Activated CD8-positive, alpha-beta memory T cell treated with anti-CD3 and anti-CD28 coated beads, Interleukin-2, amount 50 U/mL, for 24 hours (primary cell): Measurements from ENCODE around the gene RNASEH2C.
"Not testable (repeated sequence)": the region's sequence is repeated elsewhere in the genome, so short reads cannot be mapped to it uniquely, and the experiment has no call there.

Source experiments
- DNase-seq: peaks from one replicate; pipeline ENCODE4 v3.0.0-alpha.2; 2020; ENCODE audit errors: extremely low read depth

Gene RNASEH2C

DNA sequence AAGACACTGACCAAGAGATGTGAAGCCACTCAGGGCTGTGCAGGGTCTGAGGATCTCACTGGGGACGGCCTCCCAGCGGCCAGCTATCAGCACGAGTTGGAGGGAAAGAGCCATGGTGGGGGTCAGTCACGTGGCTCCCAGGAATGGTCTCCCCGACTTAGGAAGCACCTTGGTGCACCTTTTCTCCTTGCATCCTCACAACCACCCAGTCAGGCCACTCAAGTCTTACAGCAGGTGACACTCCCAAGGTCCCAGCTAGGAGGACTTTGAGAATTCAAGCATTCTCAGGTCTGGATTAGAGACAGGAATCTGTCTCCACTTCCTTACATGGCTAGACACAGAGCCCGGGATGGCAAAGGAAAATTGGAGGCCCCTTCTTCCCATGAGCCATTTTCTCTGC is 2.7 kb downstream of the RNASEH2C start:
- no peak for DNase-seq

DNA sequence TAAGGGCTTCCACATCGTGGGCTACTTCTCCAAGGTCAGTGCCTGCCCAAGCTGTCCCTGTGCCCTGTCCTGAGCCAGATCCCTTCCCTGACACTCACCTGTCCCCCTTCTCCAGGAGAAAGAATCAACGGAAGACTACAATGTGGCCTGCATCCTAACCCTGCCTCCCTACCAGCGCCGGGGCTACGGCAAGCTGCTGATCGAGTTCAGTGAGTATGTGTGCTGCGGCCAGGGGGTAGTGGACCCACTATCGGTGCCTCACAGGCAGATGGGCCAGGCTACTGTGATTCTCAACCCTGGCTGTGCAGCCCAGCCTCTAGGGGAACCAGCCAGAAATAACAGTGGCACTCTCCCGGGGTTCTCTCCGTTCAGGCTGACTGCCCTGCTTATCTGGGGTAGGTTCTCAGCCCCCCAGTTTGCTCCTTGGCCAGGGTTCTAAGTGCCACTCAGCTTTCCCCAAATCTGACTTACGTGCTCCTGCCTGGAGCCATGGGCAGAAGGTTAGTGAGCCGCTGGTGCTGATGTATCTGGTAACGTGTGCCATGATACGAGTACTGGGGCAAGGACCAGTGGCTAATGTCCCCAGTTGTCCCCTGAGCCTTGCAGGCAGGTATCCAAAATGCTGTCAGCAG is 3.7 kb downstream of the RNASEH2C start:
- DNase-seq: no peak

DNA sequence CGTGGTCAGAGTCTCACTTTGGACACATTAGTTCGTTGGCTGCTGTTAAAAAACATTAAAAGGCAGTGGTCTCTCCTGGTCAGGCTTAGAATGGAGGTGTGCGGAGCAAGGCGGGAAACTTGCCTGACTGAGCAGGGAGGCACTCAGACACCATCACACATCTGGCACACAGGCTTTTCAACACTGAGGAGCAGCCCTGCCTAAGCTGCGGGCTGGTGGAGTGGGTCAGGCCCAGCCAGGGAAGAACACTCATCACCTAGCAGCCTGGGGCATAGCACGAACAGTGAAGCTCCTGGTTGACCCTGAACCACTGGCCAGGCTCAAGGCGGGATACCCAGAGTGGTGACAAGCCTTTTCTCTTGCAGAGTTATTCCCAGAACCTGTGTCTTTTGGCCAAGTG is 4.3 kb downstream of the RNASEH2C start:
- DNase-seq: no peak

DNA sequence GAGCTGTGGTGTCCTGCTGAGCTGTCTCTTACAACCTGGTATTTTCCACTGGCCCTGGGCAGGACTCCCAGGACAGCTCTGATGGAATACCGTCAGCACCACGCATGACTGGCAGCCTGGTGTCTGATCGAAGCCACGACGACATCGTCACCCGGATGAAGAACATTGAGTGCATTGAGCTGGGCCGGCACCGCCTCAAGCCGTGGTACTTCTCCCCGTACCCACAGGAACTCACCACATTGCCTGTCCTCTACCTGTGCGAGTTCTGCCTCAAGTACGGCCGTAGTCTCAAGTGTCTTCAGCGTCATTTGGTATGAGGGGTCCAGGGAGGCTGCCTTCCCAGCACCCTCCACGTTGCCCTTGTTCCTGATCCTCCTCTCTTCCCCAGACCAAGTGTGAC is 6.2 kb downstream of the RNASEH2C start:
- DNase-seq: no peak

DNA sequence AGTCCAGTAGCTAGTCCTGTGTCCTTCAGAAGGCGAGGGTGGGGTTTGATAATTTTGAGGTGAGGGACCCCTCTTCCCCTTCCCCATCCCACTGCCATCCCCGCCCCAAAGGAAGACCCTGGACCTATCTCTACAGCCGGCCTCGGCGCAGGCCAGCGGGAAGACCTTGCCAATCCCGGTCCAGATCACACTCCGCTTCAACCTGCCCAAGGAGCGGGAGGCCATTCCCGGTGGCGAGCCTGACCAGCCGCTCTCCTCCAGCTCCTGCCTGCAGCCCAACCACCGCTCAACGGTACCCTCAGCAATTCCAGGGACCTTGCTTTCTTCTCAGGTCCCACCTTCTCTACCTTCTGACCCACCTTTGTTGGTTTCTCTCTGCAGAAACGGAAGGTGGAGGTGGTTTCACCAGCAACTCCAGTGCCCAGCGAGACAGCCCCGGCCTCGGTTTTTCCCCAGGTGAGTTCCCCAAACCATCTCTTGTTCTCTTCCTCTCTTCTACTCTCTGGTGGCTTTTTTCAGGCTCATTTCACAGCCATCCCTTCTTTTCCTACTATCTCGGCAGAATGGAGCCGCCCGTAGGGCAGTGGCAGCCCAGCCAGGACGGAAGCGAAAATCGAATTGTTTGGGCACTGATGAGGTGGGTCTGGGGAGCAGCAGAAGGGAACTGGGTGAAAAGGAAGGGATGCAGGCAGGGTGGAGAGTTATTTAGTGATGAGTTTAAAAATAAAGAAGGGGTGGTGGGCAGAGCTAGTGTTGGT is 7.2 kb downstream of the RNASEH2C start:
- DNase-seq: no peak

DNA sequence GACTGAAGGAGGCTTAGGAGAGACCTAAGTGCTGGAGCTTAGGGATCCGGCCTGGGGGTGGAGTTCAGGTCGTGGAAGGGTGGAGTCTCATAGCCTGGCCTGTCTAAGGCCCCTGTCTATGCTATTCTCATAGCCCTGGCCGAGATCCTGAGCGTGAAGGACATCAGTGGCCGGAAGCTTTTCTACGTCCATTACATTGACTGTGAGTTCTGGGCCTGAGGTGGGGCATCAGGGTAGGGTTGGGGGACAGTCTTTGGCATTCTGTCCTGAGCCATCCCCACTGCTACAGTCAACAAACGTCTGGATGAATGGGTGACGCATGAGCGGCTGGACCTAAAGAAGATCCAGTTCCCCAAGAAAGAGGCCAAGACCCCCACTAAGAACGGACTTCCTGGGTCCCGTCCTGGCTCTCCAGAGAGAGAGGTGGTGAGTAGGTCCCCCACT is 7.9 kb downstream of the RNASEH2C start:
- DNase-seq: no peak

DNA sequence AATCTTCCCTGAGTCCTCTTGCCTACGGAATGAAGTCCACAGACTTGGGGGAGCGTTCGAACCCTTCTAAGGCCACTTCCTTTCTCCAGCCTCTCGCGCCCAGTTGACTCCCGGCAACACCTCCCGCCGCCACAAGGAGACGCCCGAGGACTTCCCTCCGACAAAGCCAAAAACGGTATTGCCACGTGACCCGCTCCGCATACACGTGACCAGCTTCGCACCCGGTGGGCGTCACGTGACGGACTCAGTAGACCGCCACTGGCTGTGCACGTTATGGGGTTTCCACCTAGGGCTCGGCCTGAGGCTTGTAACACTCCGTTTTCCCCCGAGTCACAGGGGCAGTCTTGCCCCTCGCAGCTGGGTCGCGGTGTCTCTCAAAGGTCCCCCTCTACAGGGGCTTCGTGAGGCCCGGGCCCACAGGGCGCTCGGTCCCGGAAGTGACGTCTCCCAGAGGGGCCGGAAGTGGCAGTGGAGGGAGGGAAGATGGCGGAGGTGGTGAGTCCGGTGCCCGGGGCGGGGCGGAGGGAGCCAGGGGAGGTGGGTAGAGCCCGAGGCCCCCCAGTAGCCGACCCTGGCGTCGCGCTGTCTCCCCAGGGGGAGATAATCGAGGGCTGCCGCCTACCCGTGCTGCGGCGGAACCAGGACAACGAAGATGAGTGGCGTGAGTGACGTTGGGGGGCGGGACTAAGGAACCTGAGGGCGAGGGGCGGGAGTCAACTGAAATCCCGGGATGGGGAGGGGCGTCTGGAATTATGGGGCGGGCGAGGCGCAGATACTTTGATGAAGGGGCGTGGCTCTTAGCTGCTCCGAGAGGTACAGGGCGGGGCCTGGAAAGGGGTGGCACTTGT is 8.6 kb downstream of the RNASEH2C start, which contains the start of gene KAT5:
Gene KAT5, plus strand, starts transcription at position 468 of the 848 bp plus-strand sequence. Its CDS starts 16 bp downstream, at position 484.
- peak; percentile 96 for DNase-seq

DNA sequence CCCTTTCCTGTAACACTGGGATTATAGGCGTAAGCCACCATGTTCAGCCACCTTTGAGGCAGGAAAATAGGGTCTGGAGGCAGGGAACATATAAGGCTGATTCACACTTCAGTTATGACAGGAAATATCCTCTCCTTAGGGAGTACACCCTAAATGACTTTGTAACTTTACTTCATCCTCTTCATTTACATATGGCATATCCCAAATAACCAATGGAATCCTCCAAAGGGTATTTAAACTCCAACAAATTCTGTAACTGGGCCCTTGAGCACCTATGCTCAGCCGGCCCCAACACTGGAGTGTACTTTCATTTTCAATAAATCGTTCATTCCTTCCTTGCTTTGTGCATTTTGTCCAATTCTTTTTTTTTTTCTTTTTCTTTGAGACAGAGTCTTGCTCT is 10.2 kb downstream of the RNASEH2C start:
- no peak for DNase-seq

DNA sequence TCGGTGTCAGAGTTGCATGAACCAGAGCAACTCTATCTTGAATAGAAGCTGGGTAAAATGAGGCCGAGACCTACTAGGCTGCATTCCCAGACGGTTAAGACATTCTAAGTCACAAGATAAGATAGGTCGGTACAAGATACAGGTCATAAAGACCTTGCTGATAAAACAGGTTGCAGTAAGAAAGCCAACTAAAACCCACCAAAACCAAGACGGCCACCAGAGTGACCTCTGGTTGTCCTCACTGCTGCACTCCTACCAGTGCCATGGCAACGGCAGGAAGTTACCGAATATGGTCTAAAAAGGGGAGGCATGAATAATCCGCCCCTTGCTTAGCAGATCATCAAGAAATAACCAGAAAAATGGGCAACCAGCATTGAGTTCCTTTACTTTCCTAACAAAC is 10.9 kb downstream of the RNASEH2C start:
- no peak for DNase-seq

DNA sequence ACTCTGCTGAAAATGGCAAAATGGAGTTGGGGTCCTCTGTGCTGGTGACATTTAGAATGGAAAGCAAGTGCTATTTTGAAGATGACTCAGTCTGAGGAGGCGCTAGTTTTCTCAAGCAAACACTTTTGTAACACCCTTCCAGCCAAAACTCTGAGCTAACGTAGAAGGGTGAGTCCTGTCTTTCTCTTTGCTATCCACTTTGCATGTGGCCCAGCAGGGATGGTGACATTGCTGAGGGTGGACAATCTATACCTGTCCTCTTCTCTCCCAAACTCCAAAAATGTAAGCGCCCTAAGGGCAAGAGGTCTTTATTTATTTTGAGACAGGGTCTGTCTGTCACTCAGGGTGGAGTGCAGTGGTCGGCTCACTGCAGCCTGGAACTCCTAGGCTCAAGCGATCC is 12.1 kb downstream of the RNASEH2C start:
- DNase-seq: no peak

DNA sequence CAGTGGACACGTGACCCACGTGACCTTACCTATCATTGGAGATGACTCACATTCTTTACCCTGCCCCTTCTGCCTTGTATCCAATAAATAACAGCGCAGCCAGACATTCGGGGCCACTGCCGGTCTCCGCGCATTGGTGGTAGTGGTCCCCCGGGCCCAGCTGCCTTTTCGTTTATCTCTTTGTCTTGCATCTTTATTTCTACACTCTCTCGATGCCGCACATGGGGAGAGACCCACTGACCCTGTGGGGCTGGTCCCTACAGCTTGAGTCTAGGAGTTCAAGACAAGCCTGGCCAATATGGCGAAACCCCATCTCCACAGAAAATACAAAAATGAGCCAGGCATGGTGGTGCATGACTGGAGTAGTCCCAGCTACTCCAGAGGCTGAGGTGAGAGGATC is 13.6 kb downstream of the RNASEH2C start:
- not testable (repeated sequence) for DNase-seq

DNA sequence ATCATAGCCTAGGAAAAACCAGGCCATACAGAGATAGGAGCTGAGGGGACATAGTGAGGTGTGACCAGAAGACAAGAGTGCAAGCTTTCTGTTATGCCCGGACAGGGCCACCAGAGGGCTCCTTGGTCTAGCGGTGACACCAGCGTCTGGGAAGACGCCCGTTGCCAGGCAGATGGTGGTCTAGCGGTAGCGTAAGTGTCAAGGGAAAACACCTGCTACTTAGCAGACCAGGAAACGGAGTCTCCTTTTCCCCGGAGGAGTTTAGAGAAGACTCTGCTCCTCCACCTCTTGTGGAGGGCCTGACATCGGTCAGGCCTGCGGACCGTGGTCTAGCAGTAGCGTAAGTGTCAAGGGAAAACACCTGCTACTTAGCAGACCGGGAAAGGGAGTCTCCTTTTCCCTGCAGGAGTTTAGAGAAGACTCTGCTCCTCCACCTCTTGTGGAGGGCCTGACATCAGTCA is 14.3 kb downstream of the RNASEH2C start:
- DNase-seq: peak; percentile 70

DNA sequence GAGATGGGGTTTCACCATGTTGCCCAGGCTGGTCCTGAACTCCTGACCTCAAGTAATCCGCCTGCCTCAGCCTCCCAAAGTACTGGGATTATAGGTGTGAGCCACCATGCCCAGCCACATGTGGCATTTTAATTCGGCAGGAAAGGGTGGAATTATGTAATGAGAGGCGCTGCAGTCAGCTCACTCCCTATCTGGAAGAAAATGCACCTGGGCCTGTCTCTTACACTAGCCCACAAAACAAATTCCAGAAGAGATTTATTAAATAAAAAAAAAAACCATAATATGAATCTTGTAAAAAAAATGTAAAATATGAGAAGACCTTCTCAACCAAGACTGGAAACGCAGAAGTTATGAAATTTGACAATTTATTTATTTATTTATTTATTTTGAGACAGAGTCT is 16.8 kb downstream of the RNASEH2C start:
- DNase-seq: no peak

DNA sequence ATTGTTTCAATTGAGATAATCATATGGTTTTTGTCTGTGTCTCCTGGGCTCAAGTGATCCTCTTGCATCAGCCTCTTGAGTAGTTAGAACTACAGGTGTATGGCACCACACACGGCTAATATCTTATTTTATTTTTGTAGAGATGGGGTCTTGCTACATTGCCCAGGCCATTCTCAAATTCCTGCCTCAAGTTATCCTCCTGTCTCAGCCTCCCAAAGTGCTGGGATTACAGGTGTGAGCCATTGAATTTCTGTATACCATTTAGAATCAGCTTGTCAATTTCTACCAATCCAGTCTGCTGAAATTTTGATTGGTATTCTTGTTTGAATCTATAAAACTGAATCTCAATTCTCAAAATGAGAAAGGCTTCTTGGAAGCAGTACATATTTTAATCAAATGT is 18.9 kb downstream of the RNASEH2C start:
- DNase-seq: no peak

DNA sequence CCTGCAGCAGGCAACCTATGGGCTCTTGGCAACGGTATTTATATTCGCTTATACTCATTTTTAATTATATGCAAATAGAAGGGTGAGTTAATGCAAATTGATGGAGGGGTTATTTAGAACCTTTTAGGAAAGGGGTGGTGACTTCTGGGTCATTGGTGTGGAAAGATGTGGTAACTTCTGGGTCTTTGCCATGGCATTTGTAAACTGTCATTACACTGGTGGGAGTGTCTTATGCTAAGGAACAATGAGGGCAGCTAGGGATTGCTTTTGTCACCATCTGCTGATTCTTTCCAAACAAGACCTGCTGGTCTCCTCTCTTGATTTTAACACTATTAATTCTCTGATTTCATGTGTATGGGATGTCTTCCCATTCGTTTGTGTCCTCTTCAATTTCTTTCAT is 20.2 kb downstream of the RNASEH2C start:
- DNase-seq: no peak

DNA sequence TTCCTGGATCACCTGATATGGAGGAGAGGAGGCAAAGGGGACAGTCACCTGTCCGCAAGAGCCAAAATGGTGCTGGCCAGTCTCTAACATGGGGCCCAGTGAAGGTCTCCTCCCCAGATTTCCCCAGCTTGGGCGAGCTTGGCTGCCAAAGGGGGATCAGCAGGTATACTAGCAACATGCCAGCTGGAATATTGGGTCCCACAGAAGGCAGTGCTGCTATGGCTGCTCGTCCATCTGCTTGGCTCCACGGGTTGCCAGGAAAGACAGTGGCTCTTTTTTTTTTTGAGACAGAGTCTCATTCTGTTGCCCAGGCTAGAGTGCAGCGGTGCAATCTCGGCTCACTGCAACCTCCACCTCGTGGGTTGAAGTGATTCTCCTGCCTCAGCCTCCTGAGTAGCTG is 21.3 kb downstream of the RNASEH2C start:
- DNase-seq: no peak

DNA sequence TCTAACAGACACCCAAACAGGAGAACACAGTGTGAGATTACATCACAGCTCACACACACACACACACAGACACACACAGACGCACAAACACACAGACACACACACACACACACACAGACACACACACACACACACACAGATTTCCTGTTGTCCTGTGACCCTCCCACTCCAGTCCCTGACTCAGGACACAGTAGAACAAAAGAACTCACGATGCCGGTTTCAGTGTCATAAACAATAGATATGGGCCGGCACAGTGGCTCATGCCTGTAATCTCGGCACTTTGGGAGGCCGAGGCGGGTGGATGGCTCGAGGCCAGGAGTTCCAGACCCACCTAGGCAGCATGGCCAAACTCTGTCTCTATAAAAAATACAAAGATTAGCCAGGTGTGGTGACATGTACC is 22.4 kb downstream of the RNASEH2C start:
- no peak for DNase-seq

DNA sequence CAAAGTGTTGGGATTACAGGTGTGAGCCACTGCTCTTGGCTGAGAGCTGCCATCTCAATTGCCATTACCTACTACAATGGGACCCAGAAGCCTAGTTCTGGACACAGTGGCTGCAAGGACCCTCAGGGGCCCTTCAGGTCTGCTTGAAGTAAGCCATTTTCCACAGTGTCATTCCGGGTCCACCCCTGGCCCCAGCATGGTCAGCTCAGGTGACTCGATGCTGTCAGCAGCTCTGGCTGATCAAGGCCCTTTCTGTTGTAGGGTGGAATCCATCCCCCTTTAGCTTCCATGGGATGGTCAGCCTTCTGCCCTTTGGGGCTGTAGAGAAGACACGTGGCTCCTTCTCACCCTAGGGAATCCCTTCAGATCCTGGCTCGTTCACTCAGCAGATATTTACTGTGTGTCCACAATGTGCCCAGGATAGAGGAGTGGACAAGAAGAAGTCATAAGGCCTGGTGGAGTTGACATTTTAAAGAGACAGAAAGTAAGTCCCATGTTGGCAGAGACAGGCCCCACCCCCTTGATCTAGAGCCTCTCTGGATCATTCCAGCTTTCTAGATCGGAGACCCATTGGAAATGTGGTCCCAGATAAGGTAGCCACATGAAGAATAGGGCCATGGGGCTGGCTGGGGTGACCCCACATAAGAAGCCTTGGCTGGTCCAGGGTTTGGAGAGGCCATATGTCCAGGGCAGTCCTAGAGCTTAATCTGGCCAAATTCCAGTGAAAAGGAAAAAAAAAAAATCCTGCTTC is 23.6 kb downstream of the RNASEH2C start:
- no peak for DNase-seq

DNA sequence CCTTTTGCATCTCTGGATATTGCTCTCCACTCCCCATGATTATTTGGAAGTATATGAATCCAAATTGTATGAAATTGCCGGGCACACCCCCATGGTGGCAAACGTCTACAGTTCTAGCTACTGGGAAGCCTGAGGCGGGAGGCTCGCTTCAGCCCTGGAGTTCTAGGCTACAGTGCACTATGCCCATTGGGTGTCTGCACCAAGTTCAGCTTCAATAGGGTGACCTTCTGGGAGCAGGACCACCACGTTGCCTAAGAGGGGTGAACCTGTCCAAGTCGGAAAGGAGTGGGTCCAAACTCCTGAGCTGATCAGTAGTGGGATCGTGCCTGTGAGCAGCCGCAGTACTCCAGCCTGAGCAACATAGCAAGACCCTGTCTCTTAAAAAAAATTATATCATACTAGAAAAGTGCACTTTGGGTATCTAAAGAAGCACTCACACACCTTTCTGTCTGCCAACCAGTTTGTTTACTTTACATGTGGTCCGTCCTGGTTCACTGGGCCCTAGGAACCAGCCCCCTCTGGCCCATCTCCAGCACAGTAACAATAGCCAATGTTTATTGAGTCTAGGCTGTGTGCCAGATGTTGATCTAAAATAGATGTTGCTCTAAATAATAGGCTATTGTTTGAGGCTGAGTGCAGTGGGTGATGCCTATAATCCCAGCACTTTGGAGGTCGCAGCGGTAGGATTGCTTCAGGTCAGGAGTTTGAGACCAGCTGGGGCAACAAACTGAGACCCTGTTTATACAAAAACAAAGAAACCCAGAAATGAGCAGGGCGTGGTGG is 24.9 kb downstream of the RNASEH2C start:
- no peak for DNase-seq

DNA sequence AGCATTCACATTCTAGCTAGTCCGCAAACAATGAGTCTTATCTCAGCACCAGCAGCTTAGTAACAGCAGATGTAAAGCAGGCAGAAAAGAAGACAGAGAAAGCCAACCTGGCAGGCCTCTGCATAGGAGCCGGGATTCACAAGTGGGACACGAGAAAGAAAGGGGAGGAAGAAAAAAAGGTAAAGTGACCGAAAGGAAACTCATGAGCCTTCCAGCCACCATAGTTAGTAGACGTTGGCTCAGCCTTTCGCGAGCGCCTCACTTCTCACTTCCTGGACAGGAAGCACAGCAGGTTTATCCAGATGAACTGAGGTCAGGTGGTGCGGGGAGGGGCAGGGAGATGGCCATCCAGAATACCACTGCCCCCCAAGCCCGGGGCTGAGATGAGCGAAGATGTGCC is 28.2 kb downstream of the RNASEH2C start:
- no peak for DNase-seq

DNA sequence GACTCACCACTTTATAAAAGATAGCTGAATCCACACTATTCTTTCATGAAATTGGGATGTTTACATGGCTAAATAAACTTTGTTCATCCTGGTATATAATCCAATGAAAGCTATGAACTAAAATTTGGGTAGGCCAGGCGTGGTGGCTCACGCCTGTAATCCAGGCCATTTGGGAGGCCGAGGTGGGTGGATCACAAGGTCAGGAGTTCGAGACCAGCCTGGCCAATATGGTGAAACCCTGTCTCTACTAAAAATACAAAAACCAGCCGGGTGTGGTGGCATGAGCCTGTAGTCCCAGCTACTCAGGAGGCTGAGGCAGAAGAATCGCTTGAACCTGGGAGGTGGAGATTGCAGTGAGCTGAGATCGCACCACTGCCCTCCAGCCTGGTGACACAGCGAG is 28.8 kb downstream of the RNASEH2C start:
- not testable (repeated sequence) for DNase-seq
